OCI-LY3 (cell line): ENCODE data around the gene FAM107B.

Experiments used
- CTCF ChIP-seq: fragments of 200-600, 300-600 bp; sonication (generic); IDR thresholded peaks from 2 replicates; pipeline ENCODE4 v1.5.1; 2014; ENCODE audit warnings: antibody characterized with exemption, low read length, low read depth
- EZH2phosphoT487 ChIP-seq: fragments of 200-600 bp; shearing (Covaris generic); IDR thresholded peaks from 2 replicates; pipeline ENCODE4 v1.6.1; 2018; ENCODE audit warnings: antibody characterized with exemption, mixed run types, low read depth

GRCh38 chr10:14481014-14481413 is 293.7 kb downstream of the FAM107B start:
- no peak for TF ChIP-seq CTCF
- no peak for TF ChIP-seq EZH2phosphoT487
